Measurements from ENCODE around the gene TMEM132D.

TMEM132D gene

DNA sequence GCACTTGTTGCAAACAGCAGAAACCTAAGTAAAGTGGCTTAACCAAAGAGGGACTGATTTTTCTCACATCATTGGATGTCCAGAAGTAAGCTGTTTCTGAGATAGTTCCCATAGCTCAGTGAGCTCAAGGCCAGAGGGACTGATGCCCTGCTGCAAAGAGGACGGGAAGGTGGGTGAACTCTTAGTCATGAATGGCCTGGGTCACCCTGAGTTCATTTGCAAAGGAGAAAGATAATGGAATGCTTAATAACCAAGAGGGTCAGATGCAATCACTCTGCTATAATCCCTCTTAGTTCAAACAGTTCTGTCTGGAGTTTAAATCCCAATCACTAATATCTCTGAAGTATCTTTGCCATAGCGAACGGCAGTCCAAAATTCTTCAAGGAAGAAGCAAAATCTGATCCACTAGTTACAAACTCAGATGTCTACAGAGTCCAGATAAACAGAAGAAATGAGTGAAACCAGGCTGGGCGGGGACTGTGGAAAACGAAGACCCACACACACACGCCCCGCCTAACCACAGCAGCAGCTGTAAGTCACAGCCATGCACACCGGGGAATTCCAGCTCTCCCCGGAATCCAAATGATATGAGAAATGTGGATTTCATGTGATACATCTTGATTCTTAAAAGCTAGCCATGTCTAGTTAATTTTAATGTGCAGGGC, 289.5 kb downstream of the TMEM132D start:
- H3K4me3 ChIP-seq (IDR thresholded peaks at IDR 0.05; ENCODE audit: insufficient read depth, low read depth, low read length) = no peak overlapping the region
- H2AFZ ChIP-seq (ENCODE audit: low read depth) = peak overlapping the region; percentile 9; the same call in 1 of the 2 replicates
- H3K4me2 ChIP-seq = peak overlapping the region; percentile 49
- H3K27ac ChIP-seq = peak overlapping the region; percentile 57
- H3K36me3 ChIP-seq (ENCODE audit: insufficient read depth) = no peaks in the 10 kb centered on the region
- peak overlapping the region; percentile 19; the same call in 1 of the 2 replicates for H3K9ac ChIP-seq
- no peak for TF ChIP-seq CTCF (conservative IDR thresholded peaks at IDR 0.05; ENCODE audit: low read depth, low read length)
- H4K20me1 ChIP-seq (ENCODE audit: insufficient read depth) = no peaks in the 10 kb centered on the region
- no peaks in the 10 kb centered on the region for H3K79me2 ChIP-seq (ENCODE audit: insufficient read depth, low read depth)
- H3K4me1 ChIP-seq (ENCODE audit: low read depth, poor library complexity, severe bottlenecking) = peaks cover 21% of the 10 kb centered on the region
- no peaks in the 10 kb centered on the region for H3K27me3 ChIP-seq (ENCODE audit: insufficient read depth, low read depth)

GRCh38 chr12:129613314-129613713, 290.5 kb downstream of the TMEM132D start:
- peaks cover 21% of the 10 kb centered on the region for H3K4me1 ChIP-seq (ENCODE audit: low read depth, poor library complexity, severe bottlenecking)
- no peak overlapping the region for H2AFZ ChIP-seq (ENCODE audit: low read depth)
- no peaks in the 10 kb centered on the region for H3K79me2 ChIP-seq (ENCODE audit: insufficient read depth, low read depth)
- H3K4me2 ChIP-seq = no peak overlapping the region; the same call in 1 of the 2 replicates
- H3K36me3 ChIP-seq (ENCODE audit: insufficient read depth) = no peaks in the 10 kb centered on the region
- no peak overlapping the region for H3K9ac ChIP-seq
- no peaks in the 10 kb centered on the region for H3K27me3 ChIP-seq (ENCODE audit: insufficient read depth, low read depth)
- H4K20me1 ChIP-seq (ENCODE audit: insufficient read depth) = no peaks in the 10 kb centered on the region
- H3K27ac ChIP-seq = no peak overlapping the region
- H3K4me3 ChIP-seq (IDR thresholded peaks at IDR 0.05; ENCODE audit: insufficient read depth, low read depth, low read length) = no peak overlapping the region
- TF ChIP-seq CTCF (conservative IDR thresholded peaks at IDR 0.05; ENCODE audit: low read depth, low read length) = no peak

DNA sequence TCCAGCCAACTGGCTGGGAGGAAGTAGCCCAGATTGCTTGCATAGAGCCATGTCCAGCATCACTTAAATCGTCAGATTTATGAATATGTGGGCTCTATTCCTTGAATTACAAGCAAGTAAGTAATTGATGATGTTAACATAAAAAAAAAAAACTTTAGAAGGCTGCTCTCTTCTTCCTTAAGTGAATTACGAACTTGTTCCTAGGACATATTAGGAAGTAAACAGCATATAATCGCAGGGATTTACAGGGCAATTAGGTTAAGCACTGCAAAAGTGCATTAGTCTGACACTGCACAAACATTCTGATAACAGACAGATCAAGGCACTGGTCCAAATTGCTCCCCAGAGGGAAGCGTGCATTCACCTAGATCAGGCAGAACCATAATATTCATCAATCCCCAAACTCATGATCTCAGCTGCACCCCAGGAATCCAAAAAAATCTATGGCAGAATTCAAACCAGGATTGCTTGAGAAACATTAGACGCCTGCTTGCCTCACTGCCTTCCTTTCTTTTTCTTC, 293.2 kb downstream of the TMEM132D start:
- no peak overlapping the region for H2AFZ ChIP-seq (ENCODE audit: low read depth)
- H3K36me3 ChIP-seq (ENCODE audit: insufficient read depth) = no peaks in the 10 kb centered on the region
- H4K20me1 ChIP-seq (ENCODE audit: insufficient read depth) = no peaks in the 10 kb centered on the region
- H3K27me3 ChIP-seq (ENCODE audit: insufficient read depth, low read depth) = no peaks in the 10 kb centered on the region
- no peaks in the 10 kb centered on the region for H3K79me2 ChIP-seq (ENCODE audit: insufficient read depth, low read depth)
- H3K4me1 ChIP-seq (ENCODE audit: low read depth, poor library complexity, severe bottlenecking) = peaks cover 28% of the 10 kb centered on the region
- H3K27ac ChIP-seq = no peak overlapping the region
- H3K4me3 ChIP-seq (IDR thresholded peaks at IDR 0.05; ENCODE audit: insufficient read depth, low read depth, low read length) = no peak overlapping the region
- no peak overlapping the region for H3K4me2 ChIP-seq
- no peak overlapping the region for H3K9ac ChIP-seq
- TF ChIP-seq CTCF (conservative IDR thresholded peaks at IDR 0.05; ENCODE audit: low read depth, low read length) = no peak

GRCh38 chr12:129607756-129608155, 296.1 kb downstream of the TMEM132D start:
- Histone ChIP-seq H3K79me2 (ENCODE audit: insufficient read depth, low read depth) (no peaks in the 10 kb centered on the region), H3K27me3 (ENCODE audit: insufficient read depth, low read depth) (no peaks in the 10 kb centered on the region), H3K4me1 (ENCODE audit: low read depth, poor library complexity, severe bottlenecking) (peaks cover 7% of the 10 kb centered on the region), H3K9ac (no peak overlapping the region), H3K4me2 (no peak overlapping the region), H3K4me3 (IDR thresholded peaks at IDR 0.05; ENCODE audit: insufficient read depth, low read depth, low read length) (no peak overlapping the region), H4K20me1 (ENCODE audit: insufficient read depth) (no peaks in the 10 kb centered on the region), H3K27ac (no peak overlapping the region), H2AFZ (ENCODE audit: low read depth) (no peak overlapping the region), H3K36me3 (ENCODE audit: insufficient read depth) (no peaks in the 10 kb centered on the region)
- TF ChIP-seq CTCF (conservative IDR thresholded peaks at IDR 0.05; ENCODE audit: low read depth, low read length) = no peak
